RPMI8226 (cell line): Measurements from ENCODE around the gene PDZD4.

Experiments
- DNase-seq: peaks from one replicate; pipeline ENCODE4 v3.0.0-alpha.2; 2015

The PDZD4 gene

DNA sequence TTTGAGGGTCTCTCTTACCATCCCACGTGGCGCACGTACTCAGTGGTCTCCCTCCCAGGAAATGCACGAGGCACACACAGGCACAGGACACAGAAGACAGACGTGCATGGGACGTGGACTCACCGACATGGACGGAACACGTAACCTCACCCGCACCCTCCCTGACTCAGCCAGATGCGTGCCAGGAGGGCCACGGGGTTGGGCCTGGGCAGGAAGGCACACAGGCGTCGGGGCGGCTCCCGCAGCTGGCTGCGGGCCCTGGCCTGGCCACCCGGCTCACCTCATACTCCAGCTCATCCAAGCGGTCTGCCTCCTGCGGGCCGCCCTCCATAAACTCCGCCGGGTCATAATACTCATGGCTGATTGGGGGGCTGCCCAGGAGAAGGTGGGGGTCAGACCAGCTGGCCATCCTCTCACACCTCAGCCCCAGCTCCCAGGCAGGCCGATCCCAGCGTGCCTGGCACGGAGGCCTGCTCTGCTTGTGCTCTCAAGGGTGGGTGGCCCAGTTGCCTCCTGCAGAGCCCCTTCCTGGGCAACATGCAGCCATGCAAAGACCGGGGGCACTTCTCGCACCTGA lies 23.3 kb downstream of the PDZD4 start:
- no peak for DNase-seq

DNA sequence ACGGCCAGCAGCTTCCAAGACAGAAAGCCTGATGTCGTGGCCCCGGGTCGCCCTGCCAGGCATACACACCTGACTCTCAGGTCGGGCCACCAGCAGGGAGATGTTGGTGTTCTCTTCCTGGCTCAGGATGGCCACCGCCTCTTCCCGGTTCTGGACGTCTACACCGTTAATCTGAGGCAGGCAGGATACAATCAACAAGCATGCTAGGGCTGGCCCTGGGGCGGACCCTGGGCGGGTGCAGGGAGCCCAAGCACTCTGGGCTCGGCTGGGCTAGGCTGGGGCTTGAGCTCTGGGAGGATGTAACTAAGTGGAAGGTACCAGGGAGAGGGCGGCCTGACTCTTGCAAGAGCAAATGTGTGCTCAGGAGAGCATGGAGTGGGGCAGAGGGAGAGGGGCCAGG lies 24.9 kb downstream of the PDZD4 start:
- no peak for DNase-seq

DNA sequence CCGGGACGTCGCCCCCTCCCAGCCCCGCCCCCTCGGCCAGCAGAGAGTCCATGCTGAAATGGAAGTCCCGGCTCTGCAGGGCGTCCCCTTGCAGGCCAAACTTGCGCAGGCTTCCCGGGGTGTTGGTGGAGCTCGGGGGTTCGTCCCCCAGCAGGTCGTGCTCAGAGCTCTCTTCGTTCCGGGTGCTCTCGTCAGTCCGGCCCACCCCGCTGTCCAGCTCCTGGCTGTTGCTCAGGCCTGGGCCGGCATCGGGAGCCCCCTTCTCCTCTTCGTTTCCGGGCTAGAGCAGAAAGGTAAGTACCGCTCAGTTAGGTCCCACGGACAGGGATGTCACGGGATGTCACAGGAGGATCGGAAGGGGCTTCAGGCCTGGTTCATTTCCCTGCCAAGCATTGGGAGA lies 25.7 kb downstream of the PDZD4 start:
- DNase-seq = no peak

DNA sequence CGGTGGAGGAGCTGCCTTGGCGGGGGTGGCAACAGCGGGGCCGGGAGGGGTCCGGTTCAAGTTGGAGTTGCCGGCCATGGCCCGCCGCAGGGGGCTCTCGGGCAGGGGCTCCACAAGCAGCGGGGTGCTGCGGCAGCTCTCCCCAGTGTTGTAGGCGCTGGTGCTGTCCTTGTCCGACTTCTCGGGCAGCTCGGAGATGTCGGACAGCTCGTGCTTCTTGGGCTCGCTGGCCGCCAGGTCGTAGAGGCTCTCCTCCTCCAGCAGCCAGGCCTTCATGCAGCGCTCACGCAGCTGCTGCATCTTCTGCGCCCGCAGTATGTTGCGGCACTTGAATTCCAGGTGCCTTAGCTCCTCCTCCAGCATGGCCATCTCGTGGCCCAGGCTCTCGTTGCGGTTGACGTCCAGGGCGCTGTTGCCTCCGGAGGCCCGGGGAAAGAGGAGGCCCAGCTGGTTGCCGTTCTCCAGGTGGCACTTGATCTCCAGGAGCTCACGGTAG lies 26.2 kb downstream of the PDZD4 start:
- no peak for DNase-seq

DNA sequence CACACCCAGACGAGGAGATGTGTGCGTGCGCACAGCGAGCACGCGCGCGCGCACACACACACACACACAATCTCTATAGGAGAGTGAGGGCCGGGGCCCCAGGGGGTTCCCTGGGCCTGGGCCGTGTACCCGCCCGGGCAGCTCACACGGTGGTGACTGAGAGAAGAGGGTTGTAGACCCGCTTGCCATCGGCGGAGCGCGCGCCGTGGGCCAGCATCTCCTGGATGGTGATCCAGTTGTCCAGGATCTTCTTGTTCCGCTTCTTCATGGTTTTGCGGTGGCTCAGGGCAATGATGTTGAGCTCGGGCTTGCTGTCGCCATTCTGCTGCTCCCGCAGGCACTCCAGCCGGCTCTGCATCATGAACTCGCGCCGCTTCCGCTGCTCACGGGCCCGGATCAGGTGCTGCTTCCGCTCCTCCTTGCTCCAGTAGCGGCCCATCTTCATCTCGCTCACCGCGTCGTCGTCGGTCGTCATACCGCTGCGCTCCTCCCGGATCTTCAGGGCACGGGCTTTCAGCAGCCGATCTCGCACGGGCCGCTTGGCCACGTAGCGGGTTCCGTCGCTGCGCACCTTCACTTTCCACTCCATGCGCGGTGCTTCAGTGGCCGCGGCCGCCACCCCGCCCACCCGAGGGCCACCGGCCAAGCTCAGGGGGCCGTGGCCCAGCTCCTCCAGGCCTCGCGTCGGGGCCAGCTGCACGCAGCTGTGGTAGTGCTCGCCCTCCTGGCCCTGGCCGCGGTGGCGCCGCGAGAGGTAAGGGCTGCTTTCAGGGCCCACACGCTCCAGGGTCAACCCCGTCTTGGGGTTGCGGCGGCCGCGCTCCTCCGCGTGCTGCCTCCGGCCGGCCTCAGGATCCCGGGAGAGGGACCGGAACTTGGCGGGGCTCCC lies 26.9 kb downstream of the PDZD4 start:
- no peak for DNase-seq

DNA sequence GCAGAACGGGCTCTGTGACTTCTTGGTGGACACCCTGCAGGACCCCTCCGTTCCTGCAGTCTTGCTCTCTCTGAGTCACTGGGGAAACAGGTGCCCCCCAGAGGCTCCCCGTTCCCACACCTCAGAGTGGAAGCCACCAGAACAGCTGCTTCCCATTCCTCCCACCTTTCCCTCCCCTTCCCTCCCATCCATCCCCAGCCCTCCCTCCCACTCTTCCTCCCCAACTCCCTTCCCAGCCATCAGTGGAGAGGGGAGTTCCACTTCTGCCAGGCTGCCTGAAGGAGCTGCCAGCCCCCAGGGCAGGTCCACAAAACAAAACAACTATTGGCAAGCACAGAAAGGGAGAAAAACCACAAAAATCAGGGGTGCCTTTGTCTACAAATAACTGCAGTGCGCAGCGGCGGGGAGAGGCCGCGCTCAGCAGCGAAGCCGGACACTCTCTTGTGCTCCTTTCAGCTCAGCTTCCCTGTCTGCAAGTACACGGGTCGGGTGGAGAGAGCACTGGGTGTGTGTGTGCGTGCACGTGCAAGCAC lies 27.8 kb downstream of the PDZD4 start:
- DNase-seq = no peak

DNA sequence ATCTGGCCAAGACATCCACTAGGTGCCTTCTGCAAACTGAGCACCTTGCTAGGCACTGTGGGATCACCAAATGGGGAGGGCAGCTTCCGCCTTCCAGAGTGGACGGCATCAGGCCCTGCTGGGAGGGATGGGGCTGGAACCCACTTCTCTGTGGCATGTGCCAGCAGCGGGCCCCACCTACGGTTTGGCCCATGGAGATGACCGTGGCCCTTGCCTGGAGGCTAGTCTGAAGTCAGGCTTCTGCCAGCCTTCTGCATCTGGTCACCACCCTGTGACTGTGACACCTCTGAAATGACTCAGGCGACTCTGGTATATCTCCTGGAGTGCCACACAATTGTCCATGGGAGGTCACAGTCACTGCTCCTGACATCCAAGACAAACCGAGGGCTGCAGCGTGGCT lies 28.7 kb downstream of the PDZD4 start:
- DNase-seq = no peak

DNA sequence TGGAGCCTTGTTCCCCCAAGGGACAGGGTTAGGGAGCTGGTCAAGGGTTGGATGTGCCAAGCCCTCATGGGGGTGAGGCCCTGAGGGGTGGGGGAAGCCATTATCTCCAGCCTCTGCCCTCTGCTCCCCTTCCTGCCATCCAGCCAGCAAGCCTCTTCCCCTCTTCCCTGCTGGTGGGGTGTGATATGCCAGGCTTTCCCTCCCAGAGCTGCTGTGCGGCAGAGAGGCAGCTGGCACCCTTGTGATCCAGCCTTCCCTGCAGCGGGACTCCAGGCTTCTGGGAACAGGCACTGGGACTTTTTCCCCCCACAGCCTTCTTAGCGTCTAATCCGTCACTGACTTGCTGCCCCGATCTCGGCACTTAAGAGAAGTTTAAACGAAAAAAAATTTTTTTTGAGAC lies 29.6 kb downstream of the PDZD4 start:
- no peak for DNase-seq

DNA sequence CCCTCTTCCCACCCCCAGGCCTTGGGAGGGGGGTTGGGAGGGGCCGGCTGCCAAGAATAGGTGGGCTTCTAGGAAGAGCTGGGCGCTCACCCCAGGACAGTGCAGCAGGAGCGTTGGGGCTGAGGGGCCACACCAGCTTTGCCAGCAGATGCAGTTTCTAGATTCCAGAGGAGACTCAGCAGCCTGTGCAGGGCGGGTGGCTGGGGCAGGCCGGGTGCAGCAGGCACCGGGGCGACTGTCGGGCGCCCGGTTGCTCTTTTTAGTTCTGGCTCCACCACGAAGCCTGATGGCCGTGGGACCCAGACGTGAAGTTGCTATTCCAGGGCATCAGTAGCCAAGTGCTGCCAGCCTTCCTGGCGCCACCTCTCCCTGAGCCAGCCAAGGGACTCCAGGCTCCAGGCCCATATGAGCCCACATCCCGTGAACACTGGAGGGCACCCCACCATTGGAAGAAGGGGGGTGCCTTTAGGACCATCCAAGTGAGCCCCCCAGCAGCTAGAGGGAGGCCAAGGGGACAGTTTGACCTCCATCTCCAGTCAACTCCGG lies 30.1 kb downstream of the PDZD4 start:
- no peak for DNase-seq

DNA sequence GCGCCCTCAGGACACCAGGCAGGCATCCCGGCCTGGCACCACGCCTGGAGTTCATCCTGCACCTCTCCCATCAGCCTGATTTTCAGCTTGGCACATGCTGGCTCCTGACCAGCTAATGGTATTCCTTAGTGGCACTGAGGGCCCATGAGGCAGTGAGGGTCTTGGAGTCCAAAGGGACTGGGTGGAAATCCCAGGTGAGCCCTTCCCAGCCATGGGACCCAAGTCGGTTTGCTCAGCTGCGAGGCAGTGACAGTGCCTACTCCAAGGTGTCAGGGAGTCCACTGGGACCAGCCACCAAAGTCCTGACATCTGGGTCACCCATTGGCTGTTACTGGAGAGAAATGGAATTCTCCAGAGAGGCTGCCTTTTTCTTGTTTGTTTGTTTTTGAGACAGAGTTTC lies 31.0 kb downstream of the PDZD4 start:
- DNase-seq = no peak

DNA sequence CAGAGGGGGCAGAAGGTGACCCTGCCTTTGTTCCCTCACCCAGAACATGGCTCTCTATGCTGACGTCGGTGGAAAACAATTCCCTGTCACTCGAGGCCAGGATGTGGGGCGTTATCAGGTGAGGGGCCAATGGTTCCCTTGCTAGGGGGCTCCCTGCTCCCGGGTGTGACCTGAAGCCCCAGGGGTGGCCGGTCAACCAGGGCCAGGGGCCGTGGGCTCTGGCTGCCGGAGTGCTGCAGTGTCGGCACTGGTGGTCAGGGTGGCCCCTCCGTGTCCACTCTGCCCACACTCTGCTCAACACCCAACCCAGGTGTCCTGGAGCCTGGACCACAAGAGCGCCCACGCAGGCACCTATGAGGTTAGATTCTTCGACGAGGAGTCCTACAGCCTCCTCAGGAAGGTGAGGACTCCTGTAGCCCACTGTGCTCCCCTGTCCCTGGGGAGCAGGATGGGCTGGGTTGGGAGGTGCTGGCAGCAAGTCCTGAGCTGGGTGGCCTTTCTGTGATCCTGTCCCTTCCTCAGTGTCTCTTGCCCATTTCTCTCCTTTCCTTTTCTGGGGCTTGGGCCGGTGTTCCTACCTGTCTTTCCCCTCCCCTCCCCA lies 32.8 kb downstream of the PDZD4 start:
- no peak for DNase-seq

DNA sequence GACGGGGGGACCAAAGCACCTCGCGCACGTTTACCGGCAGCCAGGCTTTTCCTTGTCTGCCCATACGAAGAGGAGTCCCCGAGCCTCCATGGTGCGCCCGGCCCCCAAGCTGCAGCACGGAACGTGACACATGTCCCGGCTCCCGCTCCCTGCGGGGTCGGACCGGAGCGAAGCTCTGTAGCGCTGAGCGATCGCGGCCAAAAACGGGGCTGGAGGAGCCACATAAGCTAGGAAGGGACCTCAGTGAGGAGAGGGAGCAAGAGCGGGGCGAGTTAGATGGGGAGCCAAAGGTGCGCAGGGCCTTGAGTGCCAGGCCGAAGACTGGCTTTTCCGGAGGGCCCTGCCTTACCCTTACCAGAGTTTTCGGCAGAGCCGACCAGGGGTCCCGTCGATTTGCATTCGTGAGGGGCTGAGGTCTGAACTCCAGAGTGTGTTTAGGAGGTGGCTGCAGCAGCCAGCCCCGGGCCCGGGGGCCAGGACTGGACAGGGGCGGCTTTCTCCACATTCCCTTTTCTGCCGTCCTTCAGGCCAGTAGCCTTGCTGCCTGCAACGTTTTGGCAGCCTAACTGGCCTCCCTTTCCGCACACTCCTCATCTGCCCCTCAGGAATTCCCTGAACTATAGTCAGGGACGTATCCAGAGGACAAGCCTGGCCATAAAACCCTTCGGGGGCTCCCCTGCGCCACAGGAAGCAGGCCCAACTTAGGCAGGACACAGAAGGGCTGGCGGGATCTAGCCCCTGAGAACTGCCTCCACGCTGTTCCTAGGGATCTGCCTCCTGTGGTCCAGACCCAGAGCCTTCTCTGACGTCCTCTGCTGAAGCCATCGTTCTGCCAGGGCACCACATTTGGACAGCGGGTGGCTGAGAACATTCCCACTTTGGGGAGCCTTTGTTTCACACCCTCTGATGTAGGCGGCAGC lies 35.2 kb downstream of the PDZD4 start:
- peak; percentile 27 for DNase-seq

DNA sequence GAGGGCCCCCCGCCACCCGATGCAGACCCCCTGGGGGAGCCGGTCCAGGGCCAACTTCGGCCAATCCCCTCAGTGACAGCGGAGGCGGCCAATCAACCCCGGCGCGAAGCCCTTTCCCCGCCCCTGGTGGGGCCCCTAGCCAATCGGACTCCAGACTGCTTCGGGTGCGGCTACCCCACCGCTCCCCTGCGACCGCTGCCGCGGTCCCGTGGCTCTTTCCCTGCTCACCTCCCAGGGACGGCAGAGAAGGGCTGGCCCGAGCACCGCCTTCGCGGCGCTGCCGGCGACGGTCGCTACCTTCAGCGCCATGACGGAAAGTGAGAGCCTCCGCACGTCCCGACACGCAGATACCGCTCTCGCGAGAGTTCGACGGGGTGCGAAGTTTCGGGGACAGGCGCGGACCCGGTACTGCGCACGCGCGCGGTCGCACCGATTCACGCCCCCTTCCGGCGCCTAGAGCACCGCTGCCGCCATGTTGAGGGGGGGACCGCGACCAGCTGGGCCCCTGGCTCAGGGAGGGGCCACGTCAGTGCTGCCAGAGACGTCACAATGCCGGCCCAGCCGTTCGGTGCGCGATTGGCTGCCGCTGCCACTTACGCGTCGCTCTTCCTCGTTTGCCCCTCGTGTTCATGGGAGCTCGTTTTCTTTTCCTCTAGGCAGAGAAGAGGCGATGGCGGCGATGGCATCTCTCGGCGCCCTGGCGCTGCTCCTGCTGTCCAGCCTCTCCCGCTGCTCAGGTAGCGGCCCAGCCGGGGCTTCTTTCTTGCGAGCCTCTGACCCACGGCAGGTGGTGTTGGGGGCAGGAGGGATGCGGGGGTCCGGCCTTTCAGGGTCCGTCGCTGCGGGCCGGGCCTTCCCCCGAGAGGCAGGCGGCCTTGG lies 36.1 kb downstream of the PDZD4 start, which contains the start of the genes IDH3G and SSR4:
IDH3G (minus strand) TSS at position 358 of the 879 bp plus-strand sequence; CDS start at position 309, 49 bp downstream.
SSR4 (plus strand) TSS at position 651 of the 879 bp plus-strand sequence; CDS start at position 671, 20 bp downstream.
- peak; percentile 96 for DNase-seq

DNA sequence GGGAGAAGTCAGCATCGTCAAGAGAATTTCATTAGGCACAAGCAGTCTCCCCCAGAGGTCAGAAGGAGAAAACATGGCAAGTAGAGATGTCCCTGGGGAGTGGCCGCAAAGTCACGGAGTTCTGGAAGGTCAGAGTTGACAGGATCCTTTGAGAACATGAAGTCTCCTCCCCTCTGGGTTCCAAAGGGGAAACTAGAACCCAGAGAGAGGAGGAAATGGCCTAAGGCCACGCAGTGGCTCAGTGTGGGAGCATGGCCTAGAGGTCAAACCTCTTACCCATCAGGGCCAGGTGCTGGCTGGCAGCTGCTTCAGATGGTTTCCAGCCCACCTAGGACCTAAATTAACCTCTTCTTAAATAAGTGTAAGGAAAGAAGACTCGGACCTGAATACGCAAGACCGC lies 37.1 kb downstream of the PDZD4 start:
- peak; percentile 31 for DNase-seq

DNA sequence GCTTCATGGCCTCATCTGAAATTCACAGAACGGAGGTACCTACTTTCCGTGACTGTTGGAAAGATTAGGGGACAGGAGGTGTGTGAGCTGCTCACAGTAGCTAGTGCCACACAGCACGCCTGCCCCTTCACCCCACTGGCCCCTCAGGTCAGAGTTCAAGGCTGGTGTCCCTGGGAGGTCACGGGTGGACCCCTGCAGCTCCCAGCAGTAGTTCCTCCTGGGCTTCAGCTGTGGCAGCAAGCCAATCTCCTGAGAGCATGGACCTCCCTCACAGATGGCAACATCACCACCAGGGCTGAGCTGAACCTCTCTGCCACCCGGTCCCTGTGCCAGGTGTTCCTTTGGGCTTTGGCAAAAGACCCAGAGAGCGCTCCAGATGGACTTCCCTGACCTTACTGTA lies 38.0 kb downstream of the PDZD4 start:
- no peak for DNase-seq

DNA sequence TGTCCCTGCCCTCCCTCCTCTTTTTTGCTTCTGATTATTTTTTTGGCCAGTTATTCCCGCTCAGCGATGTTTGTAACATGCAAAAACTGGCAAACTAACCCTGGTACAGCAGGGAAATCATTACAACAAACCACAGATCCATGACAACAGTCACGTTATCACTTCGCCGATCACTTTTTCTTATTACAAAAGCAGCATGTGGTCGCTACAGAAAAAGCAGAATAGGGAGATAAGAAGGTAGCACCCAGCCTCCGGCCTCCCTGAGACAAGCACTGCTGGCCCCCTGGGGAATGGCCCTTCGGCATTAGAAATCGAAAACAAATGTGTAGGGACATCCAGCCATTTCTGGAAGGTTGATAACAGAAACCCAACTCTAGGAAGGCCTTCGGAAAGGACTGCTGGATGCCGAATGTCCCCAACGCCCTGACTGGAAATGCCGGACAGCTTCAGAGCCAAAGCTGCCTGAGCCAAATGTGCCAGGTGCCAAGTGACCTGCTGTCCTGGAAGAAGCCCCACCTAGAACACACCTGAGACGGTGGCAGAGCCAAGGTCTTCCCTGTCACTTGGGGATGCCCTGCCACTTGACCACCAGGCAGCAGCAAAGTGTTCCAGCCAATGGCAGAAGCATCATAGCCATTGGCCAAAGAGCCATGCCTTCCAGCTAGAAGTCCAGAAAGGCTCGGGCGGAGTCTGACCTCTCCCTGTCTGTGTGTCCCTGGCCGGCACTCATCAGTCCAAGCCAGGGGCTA lies 39.1 kb downstream of the PDZD4 start:
- DNase-seq = no peak

DNA sequence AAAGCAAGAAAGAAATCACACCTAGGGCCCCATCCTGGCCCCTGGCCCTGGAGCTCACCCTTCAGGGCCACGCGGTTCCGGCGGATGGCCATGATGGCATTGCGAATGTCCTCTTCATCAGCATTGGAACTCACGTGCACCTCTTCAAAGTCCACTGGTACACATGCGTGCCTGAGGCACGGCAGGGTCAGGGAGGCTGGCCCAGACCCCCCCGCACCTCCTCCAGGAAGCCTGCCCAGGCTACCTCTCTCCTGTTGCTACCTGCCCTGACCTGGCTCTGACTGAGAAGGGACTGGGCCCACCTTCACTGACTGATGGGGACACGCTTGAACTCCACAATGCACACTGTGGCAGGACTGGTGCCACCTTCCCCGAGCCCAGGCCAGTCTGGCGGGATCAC lies 40.7 kb downstream of the PDZD4 start:
- no peak for DNase-seq

DNA sequence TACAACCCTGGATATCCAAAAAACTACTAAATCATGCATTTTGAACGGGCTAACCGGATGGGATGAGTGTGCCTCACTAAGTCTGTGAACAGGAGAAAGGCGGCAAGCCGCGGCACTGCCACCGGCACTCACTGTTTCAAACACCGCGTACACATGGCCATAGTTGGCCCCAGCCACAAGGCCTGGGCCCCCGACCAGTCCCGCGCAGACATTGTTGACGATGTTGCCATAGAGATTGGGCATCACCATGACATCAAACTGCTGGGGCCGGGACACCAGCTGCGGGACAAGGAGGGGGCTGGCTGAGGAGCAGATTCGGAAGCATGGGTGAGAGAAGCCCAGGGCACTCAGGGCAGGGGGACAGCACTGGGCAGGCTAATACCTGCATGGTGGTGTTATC lies 43.7 kb downstream of the PDZD4 start:
- DNase-seq = no peak

DNA sequence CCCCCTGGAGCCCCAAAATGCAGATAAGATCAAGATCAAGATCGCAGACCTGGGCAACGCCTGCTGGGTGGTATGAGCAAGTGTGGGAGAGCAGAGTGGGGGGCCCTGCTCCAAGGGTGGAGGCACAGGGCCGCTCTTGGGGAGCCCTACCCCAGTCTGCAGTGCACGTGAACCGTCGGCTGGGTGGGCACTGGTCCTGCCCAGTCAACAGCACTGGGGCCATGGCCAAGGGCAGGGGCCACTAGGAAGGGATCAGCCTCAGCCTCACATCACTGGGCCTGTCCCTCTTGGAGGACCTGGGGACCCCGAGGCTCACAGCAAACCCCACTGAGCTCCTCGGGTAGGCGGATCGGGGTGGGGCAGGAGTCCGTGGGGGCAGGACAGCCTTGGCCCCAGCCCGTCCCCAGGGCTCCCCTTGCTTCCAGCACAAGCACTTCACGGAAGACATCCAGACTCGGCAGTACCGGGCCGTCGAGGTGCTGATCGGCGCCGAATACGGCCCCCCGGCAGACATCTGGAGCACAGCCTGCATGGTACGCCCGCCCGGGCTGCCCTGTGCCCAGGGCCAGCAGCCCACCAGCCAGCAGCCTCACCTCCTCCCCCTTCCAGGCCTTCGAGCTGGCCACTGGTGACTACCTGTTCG lies 45.9 kb downstream of the PDZD4 start:
- DNase-seq = no peak
